HG03520 (cell line): ENCODE results near the gene MAB21L4.

Experiments
- ATAC-seq: cut with Tn5 transposase; IDR thresholded peaks from one replicate; pipeline ENCODE4 v1.9.1; 2021; ENCODE audit warnings: mild to moderate bottlenecking, moderate library complexity; ENCODE audit not compliant: unreplicated experiment

Gene MAB21L4

DNA sequence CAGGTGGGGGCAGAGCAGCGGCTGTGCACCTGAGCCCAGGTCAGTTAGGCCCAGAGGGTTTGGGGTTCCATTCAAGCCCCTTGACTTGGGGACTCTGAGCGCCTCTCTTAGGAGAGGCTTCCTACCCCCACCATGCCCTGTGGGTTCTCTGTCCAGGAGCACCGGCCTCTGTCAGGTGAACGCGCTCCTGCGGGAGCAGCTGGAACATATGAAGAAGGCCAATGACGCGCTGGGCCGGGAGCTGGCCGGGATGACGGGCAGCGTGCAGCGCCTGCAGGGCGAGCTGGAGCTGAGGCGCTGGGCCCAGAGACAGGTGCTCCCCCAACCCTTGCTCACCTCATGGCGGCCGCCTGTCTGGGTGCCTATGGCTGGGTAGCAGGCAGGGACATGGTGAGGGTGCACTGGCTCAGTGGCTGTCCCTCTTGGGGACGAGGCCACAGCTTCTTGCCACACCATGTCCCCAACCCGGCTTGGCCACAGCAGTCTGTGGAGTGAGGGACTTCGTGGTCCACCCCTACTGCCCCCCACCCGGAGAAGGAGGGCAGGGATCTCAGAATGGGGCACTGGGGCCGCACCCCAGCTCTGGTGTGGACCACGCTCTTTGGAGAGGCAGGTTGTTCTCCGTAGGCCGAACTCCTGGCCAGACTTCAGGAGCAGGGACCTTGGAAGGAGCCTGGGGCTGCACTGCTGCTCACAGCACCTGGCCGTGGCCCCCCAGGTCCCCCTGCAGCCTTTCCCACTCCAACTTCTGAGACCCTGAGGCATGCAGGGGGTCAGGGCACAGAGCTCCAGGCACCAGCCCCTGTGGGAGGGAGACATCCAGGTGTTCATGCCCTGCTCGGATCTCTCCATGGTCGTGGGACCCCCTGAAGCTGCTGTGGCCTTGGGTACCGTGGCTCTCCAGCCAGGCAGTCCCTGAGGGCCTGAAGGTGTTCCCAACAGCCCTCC, 29.9 kb upstream of the MAB21L4 start:
- no peak for ATAC-seq

DNA sequence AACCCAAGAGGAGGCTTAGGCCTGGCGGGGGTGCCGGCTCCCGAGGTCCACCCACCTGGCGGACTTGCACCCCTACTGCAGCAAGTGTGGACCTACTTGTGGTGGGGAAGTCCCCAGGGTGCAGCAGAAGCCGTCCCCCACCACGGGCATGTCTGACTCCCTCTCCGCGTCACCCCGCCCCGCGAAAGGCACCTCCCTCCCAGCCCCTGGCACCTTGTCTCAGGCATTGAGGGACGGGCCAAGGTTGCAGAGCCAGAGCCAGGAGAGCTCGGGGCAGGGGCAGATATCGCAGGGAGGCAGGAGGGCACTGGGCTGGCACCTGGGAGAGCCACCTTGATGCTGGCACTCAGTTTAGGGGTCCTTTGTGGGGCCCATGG, 29.2 kb upstream of the MAB21L4 start:
- no peak for ATAC-seq

DNA sequence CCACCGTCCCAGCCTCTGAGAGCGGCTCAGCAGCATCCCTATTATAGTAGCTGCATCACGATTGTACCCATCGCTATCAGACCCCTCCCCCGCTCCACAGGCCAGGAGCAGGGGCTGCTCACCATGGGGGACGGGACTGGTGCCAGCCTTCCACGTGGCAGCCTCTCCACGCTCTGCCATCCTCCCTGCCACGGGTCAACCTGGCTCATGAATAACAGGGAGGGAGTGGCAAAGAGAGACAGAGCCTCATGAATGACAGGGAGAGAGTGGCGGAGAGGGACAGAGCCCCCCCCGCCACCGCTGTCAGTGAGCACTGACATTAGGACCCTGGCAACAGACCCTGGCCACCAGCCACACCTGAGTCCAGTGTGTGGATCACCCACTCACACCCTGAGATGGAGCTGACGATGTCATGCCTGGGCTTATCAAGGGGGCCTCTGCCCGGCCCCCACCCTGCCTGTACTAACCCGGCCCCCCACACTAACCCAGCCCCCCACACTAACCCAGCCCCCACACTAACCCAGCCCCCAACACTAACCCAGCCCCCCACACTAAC, 27.1 kb upstream of the MAB21L4 start:
- ATAC-seq: no peak

DNA sequence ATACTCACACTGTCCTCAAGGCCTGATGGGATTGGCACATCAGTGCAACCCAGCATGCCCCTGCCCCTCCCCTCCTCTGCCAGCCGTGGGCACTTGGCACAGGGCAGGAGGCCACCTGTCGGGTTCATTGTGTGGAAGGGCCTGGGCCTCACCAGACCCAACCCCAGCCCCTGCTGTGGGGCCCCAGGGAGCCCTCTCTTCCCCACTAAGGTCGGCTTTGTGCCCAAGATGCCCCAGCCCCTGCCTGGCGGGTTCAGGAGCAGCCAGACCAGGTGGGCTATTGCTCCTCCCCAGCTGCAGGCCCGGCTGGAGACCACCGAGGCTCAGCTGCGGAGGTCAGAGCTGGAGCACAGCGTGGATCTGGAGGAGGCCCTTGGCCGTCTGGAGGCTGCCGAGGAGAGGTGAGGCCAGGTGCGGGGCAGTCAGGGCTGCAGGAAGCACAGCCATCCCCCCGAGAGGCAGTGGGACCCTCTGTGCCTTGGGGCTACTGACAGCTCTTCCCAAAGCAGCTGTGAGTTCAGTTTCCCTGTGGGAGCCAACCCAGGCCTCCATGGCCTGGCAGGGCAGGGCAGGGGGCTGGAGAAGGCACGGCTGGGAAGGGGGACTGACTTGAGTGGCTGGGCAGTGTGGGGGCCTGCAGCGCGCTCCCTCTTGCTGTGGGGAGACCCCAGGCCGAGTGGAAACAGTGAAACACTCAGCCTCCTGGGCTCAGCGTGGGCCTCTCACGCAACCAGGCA, 26.5 kb upstream of the MAB21L4 start:
- ATAC-seq: no peak

DNA sequence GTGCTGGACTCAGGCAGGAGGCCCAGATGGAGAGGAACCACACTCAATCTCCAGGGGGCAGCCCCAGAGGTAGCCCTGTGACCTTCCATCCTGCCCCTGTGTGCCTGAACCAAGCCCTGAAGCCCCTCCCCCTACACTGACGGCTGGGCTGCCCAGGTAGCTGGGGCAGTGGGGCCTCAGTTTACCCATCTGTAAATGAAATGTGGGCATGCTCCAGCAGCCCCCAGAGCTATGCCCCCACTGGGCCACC, 26.0 kb upstream of the MAB21L4 start:
- ATAC-seq: no peak

DNA sequence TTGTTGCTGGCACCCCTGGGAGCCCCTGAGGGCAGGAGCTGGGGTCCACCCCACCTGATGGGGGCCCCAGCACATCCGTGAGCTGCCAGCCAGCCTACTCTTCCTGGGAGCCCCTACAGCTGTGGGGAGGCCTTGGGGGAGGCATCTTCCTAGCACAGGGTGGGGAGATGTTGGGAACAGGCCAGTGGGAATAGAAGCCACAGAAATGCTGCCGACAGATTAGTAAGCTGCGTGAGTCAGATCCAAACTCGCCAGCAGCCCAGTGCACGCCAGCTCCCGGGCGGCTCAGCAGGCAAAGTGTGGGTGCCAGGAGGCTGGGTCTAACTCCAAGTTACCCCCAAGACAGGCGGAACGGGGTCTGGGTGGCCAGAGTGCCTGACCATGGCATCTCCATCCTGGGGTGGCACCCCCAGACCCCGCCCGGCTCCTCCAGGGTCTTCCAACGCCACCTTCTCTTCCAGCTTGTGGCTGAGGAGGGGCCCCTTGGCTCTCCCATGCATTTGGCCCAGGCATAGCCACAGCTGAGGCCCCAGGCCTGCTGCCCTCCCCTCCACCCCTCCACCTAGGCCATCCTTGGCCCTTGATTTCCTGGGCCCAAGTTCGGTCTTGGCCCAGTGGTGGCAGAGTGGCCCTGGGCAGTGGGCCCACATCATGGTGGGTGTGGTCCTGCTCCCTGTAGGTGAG, 25.5 kb upstream of the MAB21L4 start:
- ATAC-seq: no peak

DNA sequence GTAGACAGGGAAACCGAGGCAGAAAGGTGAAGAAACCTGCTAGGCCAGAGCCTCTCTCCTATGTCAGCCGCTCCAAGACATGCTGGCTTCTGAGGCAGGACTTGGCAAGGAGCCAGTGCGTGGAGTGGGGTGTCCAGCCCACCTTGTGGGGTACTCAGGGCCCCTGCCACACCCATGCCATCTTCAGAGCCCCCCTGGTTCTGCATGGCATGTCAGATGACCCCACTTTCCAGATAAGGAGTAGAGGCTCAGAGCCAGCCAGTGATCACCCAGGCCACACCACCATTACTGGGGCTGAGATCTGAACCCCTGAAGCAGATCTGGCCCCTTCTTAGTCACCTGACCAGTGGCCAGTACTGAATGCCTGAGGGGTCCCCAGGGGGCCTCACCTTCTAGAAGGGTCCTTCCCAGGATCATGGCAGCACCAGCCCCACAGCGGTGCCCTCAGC, 24.9 kb upstream of the MAB21L4 start:
- no peak for ATAC-seq

DNA sequence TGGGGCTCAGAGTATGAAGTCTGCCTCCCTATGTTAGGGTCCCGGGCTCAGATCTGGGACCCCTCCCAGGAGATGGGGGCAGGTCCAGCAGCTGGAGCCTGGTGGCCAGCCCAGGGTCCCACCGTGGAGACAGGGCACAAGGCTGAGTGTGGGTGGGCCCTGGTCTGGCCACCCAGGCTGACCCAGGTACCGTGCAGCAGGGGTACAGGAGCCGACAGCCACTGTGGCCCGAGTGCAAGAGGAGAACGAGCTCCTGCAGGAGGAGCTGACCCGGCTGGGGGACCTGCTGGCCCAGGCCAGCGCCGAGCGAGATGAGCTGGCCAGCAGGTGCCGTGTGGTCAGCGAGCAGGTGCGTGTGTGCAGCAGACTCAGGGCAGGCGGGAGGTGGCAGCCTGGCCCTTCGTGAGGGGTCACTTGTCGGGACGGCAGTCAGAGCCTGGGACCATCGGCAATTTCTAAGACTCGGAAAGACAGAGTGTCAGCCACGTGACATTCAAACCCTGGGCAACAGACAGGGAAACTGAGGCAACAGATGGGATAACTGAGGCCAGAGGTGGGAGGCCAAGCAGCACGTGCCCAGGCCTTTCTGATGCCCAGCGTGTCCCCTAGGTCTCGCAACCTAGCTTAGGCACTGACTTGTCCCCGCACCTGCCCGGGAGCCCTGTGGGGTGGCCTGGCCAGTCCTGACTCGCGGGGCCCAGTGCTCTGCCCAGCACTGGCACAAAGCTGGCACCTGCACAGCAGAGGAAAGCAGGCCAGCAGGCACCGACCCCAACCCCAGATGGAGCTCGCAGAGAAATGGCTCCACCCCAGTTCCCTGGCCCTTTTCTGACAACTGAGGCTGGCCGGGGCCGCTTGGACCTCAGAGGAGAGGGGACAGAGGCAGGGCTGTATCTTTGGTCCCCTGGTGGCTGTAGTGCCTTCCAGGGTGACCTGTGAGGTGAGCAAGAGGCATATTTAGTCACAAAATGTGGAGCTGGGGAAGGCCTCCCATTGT, 24.1 kb upstream of the MAB21L4 start:
- ATAC-seq: no peak

DNA sequence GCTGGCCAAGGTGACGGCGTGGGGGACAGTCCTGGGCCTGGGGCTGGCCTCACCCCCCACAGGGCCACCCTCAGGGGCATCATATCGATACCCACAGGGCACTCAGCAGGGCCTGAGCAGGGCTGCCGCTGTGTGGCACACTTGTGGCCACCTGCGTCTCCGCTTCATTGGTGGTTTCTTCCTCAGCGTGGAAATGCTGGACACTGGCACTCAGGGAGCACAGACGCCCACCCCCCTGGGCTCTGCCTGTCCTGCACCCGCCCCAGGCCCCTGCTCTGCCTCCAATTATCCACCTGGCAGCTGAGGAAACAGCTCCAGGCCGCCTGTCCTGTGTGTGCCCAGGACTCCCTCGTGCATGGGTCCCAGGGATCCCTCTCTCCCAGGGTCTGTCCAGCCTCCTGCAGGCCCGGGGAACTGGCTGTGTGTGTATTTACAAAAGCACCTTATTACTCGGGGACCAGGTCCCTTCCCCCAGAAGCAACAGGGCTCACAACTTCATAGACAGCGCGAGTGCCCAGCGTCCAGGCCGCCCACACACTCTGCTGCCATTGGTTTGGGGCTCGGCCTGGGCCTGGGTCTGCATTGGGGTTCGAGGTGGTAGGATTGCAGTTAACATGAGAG, 23.3 kb upstream of the MAB21L4 start:
- no peak for ATAC-seq

DNA sequence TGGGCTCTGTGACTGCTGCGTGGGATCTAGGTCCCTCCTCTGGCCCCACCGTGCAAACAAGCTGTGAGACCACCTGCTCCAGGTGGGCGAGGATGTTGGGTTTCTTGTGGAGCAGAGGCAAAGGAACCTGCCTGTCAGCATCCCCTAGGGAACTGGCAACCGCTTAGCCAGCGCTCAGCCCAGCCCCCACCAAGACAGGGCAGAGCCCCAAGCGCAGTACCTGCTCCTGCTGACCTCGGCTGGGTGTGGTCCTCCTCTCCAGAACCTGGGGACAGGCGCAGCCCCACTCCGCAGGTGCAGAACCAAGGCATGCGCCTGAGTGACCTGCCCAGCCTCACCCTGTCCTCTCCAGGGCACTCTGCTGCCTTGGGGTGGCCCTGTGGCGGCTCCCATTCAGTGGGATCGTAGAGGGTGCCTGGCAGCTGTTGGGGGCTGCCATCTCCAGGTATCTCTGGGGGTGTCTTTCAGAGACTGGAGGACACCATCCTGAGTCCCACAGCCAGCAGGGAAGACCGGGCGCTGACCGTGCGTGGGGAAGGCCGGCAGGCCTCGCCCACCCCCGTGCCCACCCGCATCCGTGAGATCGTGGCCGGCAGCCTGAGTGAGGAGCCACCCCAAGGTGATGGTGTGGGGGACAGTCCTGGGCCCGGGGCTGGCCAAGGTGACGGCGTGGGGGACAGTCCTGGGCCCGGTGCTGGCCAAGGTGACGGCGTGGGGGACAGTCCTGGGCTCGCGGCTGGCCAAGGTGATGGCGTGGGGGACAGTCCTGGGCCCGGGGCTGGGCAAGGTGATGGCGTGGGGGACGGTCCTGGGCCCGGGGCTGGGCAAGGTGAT, 22.5 kb upstream of the MAB21L4 start:
- no peak for ATAC-seq

DNA sequence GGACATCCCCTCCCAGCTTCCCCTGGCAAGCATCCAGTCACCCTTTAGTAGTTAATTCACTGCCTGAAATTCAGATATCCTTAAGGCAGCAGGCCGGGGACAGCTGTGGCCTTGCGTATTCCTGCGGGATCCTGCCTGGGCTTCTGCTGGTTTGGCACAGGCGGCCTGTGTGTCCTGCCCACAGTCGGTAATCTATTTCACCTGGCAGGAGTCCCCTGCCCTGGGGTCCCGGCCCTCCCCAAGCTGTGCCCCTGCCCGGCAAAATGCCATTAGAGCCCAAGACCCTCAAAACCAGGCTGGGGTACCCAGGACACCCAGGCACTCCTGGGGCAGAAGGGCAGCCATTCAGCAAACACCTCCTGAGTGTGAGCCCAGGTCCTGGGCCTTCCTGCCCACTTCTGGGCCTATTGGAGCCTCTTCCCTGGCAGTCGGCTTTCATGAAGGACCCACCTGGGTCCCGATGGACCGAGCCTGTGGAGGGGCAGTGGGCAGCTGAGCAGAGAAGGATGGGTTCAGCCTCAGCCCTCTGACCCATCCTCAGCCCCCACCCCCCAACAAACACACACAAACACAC, 21.8 kb upstream of the MAB21L4 start:
- ATAC-seq: no peak

DNA sequence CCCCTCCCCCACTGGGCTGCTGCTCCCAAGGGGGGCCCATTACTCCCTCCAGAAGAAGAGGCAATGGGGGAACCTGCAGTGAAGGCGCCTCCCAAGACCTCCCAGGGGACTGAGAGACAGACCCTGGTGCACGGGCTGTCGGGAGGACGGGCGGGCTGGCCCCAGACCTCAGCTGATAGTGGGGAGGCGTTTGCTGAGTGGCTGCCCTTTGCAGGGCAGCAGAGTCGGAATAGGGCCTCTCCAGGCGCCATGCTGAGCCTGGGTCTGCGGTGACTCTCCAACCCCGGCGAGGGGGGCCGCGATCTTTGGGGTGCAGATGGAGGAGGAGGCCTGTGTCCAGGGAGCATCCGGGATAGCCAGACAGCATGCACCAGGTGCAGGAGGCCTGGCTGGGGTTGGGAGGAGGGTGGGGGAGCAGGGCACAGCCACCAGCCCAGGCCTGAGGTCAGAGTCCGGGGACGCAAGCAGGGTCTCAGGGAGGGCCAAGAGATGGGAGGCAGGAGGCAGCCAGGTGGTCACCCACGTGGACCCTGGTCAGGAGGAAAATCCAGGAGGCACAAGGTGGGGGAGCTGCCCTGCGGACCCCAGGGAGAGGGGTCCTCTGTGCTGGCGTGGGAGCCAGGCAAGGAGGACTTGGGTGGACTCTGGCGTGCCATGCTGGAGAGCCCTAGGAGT, 21.2 kb upstream of the MAB21L4 start:
- no peak for ATAC-seq

DNA sequence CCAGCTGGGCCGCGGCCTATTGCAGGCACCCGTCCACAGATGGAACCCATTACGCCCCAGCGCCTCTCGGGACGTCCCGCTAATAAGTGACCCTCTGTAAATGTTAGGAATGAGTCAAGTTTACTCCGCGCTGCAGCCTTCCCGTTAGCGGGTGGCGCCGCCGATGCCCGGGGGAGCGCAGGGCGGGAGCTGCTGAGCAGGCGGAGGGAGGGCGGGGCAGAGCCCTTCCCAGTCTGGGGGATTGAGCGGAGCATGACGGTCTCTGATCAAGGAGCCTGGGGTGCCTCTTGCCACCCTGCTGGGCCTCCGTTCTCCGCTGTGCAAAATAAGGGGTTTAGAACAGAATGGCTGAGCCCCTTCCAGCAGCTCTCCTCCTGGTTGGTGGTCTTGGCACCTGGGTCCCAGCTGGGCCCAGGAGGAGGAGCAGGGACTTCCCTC, 20.6 kb upstream of the MAB21L4 start:
- no peak for ATAC-seq

DNA sequence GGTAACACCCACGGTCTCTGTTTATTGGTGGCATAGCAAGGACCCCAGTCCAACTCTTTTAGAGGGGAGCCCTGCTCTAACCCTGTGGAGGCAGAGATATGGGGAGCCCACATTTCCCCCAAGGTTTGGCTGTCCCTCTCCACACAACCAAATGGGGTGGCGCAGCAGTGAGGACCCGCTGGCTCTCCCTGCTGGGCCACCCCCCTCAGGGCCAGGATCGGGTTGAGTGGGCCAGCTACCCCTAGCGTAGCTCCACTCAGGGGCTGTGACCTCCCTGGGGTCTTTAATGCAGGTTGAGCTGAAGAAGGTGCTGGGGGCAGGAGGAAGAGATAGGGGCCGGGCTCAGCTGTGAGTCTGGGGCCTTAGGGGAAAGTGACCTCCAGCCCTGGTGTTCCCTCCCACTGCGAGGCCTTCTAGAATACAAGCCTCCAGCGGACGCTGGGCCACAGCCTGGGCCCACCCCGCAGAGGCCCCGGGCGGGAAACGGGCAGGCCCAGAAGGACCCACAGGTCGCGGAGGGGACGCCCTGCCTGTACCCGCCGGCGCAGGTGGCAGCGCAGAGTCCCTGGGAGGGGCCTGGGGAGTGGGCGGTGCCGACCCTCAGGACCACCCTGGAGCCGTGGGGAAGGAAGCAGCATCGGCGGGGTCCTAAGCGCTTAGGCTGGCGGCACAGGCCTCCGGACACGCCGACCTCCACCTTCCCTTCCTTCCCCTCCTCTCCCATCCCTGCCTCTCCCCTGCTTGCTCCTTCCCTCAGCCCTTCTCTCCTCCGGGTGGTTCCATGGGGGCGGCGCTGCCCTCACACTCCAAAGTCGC, 19.8 kb upstream of the MAB21L4 start:
- no peak for ATAC-seq

DNA sequence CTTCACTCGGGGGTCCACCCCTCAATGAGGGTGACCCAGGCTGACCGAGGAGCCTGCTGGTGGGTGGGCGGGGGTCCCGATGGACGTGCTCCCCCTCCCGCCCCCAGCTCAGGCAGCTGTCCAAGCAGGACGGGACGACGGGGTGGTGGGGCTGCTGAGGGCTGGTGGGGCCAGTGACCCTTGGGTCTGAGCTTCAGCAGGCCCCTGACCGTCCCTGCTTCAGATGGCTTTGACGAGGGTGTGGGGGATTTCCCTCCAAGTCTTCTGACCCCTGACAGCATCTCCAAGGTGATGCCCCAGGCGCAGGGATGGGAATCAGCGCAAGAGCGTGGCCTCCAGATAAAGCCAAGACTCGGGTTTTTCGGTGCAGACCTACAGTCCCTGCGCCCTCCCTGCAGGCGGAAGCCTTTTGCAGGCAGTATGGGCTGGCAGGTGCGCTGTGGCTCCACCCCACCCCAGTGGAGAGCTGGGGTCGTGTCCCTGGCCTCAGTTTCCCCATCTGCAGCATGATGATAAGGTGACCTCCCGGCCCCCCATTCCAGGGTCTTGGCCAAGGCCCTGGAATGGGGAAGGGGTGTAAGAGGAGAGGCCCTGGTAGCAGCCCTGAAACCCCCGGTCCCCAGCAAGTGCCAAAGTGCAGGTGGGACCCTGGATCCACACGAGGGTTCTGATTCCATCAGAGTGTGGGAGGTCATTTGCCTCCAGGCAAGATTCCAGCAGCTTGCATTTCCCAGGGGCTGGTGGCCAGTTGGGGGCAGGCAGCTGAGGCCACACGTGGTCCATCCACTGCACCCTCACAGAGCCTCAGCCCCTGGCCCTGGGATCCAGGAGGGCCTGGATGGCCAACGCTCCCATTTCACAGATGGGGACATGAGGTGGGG, 18.9 kb upstream of the MAB21L4 start:
- ATAC-seq: no peak
